Breast epithelium (tissue), 3 donors: ENCODE data around the gene STRN3.

Experiments
- CTCF ChIP-seq, 3 donors: fragments of 450-650 bp; IDR thresholded peaks; one replicate each; pipeline ENCODE4 v1.5.1; 2016 to 2017; ENCODE audit warnings: antibody characterized with exemption in 3 of 3, mild to moderate bottlenecking in 3 of 3, moderate library complexity in 3 of 3
- POLR2A ChIP-seq: fragments of 450-650 bp; IDR thresholded peaks from one replicate; pipeline ENCODE4 v1.6.1; 2016; ENCODE audit warnings: antibody characterized with exemption, mild to moderate bottlenecking, moderate library complexity

- no peak for TF ChIP-seq POLR2A
- TF ChIP-seq CTCF (IDR thresholded peaks at IDR 0.05), result no peak
Observed at GRCh38 chr14:30883508-30884294, 142.5 kb downstream of the STRN3 start.
